ENCODE results near the gene RUNX3. TPM values are rescaled to one million over a fixed set of nuclear protein-coding genes. Genes with fewer than 3 reads are reported as not detected.

Gene RUNX3
- total RNA-seq, 1 experiment from 2014 or later = 22.6 TPM

DNA sequence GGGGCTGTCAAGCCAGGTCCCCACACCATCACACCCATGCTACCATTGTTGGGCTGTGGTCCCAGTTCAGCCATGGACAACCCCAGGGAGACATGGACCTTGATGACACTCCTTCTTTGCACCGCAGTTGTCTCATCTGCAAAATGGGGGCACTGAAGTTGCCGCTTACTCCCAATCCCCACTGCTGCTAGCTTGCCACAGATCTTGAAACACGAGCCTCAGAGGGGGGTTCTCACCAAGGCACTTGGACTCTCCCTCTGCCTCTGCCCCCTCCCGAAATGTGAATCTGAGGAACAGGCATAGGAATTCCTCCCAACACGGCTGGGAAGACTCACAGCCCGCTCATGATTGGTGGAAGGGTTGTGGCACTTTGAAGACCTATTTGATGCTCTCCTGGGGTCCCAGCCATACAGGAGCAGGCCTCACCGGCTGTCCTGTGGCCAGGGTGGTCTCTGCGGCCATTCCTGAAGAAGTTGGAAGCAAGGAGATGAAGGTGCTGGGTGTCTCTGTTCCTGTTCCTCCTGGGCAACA is 31.1 kb downstream of the RUNX3 start:
- Histone ChIP-seq H3K4me1 (ENCODE audit: control insufficient read depth in 1 of 2, insufficient read depth in 2 of 2, low read length in 2 of 2) (no peaks in the 10 kb centered on the region), H3K79me2 (ENCODE audit: insufficient read depth, low read length) (no peaks in the 10 kb centered on the region), H3K27ac (ENCODE audit: low read depth, low read length) (no peak overlapping the region), H4K20me1 (ENCODE audit: insufficient read depth) (no peaks in the 10 kb centered on the region), H3K9me2 (ENCODE audit: insufficient read depth) (no peaks in the 10 kb centered on the region), H3K27me3 (ENCODE audit: insufficient read depth, low read length) (no peaks in the 10 kb centered on the region), H2AFZ (ENCODE audit: low read depth, low read length, poor library complexity, severe bottlenecking) (no peak overlapping the region), H3K9me3 (ENCODE audit: control insufficient read depth in 1 of 2, insufficient read depth in 1 of 2, low read depth in 1 of 2, low read length in 2 of 2) (no peaks in the 10 kb centered on the region), H3K4me2 (ENCODE audit: low read length) (no peak overlapping the region), H3K36me3 (ENCODE audit: control insufficient read depth in 1 of 2, insufficient read depth in 2 of 2, low read length in 2 of 2) (no peaks in the 10 kb centered on the region; a peak in 1 of 4 replicates), H3K9ac (ENCODE audit: low read length) (no peak overlapping the region), H3K4me3 (replicated peaks in 1 of 2; ENCODE audit: low read depth in 1 of 2, low read length in 2 of 2) (no peak overlapping the region)
- DNase-seq (ENCODE audit: low read depth, low spot score) (no peak), ATAC-seq (no peak)
- intact Hi-C loops (cut with micrococcal nuclease) = loop anchor here (1.0 kb wide), 1 partner anchor 51 kb away; no protein-coding TSS in a partner anchor
- TF ChIP-seq CBX3 (IDR thresholded peaks at IDR 0.05; ENCODE audit: low read depth) (no peak), EGR1 (IDR thresholded peaks at IDR 0.05; ENCODE audit: low read depth) (no peak), FOSL1 (IDR thresholded peaks at IDR 0.05; ENCODE audit: low read depth) (no peak), SRF (IDR thresholded peaks at IDR 0.05; ENCODE audit: low read depth) (no peak), YY1 (IDR thresholded peaks at IDR 0.05; ENCODE audit: extremely low read depth, insufficient replicate concordance, low read depth, low read length) (no peak), ZNF274 (IDR thresholded peaks at IDR 0.05; ENCODE audit: low read depth, low read length) (no peak), ZFX (IDR thresholded peaks at IDR 0.05) (no peak), SIN3A (IDR thresholded peaks at IDR 0.05; ENCODE audit: low read depth) (no peak), EZH2phosphoT487 (IDR thresholded peaks at IDR 0.05; ENCODE audit: borderline replicate concordance) (no peak), CEBPB (IDR thresholded peaks at IDR 0.05; ENCODE audit: low read depth) (no peak), TCF7L2 (IDR thresholded peaks at IDR 0.05; ENCODE audit: borderline replicate concordance, extremely low read depth, insufficient read depth, insufficient read length) (no peak), MAX (IDR thresholded peaks at IDR 0.05) (no peak)
- TF ChIP-seq, protein P1, sequence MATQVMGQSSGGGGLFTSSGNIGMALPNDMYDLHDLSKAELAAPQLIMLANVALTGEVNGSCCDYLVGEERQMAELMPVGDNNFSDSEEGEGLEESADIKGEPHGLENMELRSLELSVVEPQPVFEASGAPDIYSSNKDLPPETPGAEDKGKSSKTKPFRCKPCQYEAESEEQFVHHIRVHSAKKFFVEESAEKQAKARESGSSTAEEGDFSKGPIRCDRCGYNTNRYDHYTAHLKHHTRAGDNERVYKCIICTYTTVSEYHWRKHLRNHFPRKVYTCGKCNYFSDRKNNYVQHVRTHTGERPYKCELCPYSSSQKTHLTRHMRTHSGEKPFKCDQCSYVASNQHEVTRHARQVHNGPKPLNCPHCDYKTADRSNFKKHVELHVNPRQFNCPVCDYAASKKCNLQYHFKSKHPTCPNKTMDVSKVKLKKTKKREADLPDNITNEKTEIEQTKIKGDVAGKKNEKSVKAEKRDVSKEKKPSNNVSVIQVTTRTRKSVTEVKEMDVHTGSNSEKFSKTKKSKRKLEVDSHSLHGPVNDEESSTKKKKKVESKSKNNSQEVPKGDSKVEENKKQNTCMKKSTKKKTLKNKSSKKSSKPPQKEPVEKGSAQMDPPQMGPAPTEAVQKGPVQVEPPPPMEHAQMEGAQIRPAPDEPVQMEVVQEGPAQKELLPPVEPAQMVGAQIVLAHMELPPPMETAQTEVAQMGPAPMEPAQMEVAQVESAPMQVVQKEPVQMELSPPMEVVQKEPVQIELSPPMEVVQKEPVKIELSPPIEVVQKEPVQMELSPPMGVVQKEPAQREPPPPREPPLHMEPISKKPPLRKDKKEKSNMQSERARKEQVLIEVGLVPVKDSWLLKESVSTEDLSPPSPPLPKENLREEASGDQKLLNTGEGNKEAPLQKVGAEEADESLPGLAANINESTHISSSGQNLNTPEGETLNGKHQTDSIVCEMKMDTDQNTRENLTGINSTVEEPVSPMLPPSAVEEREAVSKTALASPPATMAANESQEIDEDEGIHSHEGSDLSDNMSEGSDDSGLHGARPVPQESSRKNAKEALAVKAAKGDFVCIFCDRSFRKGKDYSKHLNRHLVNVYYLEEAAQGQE (IDR thresholded peaks at IDR 0.05; ENCODE audit: low read depth) = no peak
- ChIA-PET RAD21 (ENCODE audit: low non-redundant PET in 1 of 2, low total read pairs in 2 of 2, uncharacterized antibody in 2 of 2, unreplicated experiment in 2 of 2) (interaction anchor here (0.6 to 1.4 kb wide), 3 partner anchors 50 to 117 kb away, joined by 3 to 5 read pairs (median 4); no protein-coding TSS in a partner anchor), CTCF (interaction anchor here (0.9 to 1.4 kb wide), 3 partner anchors 25 to 51 kb away, joined by 5 to 12 read pairs (median 9); no protein-coding TSS in a partner anchor), POLR2A (no interaction called here)
- BruUV-seq (replicated peaks) = no TSS peak
